Skeletal muscle satellite cell (primary cell): ENCODE measurements around the gene CFAP97D1.

Experiments
- H3K27me3 ChIP-seq: 2 replicates; pipeline ENCODE4 v1.7.0; 2013; ENCODE audit warnings: low read length; ENCODE audit not compliant: control insufficient read depth, insufficient read depth
- H3K36me3 ChIP-seq: 2 replicates; pipeline ENCODE4 v1.7.0; 2013; ENCODE audit warnings: mild to moderate bottlenecking, control low read depth, low read length; ENCODE audit not compliant: insufficient read depth
- H3K4me1 ChIP-seq: 2 replicates; pipeline ENCODE4 v1.7.0; 2013; ENCODE audit warnings: low read length; ENCODE audit not compliant: control insufficient read depth, insufficient read depth
- H3K4me2 ChIP-seq: 2 replicates; pipeline ENCODE4 v1.7.0; 2013; ENCODE audit warnings: mild to moderate bottlenecking, low read length
- H3K4me3 ChIP-seq: 2 replicates; pipeline ENCODE4 v1.7.0; 2013; ENCODE audit warnings: low read length
- H3K9ac ChIP-seq: 2 replicates; pipeline ENCODE4 v1.7.0; 2013; ENCODE audit warnings: mild to moderate bottlenecking, low read depth, low read length, moderate library complexity
- H3K9me3 ChIP-seq: replicated peaks from 2 replicates; pipeline ENCODE4 v1.7.0; 2013; ENCODE audit warnings: mild to moderate bottlenecking, control low read depth, low read length

CFAP97D1 gene

DNA sequence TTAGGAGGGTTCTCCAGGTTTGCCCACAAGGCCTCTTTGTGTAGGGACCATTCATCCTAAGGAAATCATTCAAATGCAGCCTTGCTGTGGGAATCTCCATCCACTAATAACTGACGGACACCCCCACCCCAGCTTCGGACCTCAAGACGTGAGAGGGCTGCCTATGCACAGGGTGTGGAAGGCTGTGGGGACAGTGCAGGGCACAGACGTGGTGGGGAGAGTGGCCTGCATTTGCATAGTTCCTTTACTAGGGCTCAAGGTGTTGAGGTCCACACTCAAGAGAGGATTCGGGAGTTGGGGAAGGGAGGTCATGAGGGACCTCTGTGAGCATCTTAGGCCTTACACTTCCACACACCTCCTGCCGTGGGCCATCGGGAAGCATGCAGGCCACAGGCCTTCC is 11.3 kb upstream of the CFAP97D1 start:
- H3K4me1 ChIP-seq = no peaks in the 10 kb centered on the region
- no peak overlapping the region for H3K4me3 ChIP-seq
- no peaks in the 10 kb centered on the region for H3K27me3 ChIP-seq
- H3K9me3 ChIP-seq = no peaks in the 10 kb centered on the region
- peaks cover 43% of the 10 kb centered on the region for H3K36me3 ChIP-seq
- H3K4me2 ChIP-seq = no peak overlapping the region
- H3K9ac ChIP-seq = no peak overlapping the region

- Histone ChIP-seq H3K9ac (no peak overlapping the region), H3K4me1 (no peaks in the 10 kb centered on the region), H3K36me3 (peaks cover 48% of the 10 kb centered on the region), H3K4me3 (no peak overlapping the region), H3K27me3 (no peaks in the 10 kb centered on the region), H3K4me2 (no peak overlapping the region), H3K9me3 (no peaks in the 10 kb centered on the region)
These were observed 10.8 kb upstream of the CFAP97D1 start for GRCh38 chr17:43769426-43769825.

GRCh38 chr17:43769859-43770258 is 10.4 kb upstream of the CFAP97D1 start:
- Histone ChIP-seq H3K4me1 (no peaks in the 10 kb centered on the region), H3K4me2 (no peak overlapping the region), H3K4me3 (no peak overlapping the region), H3K36me3 (peaks cover 52% of the 10 kb centered on the region), H3K9me3 (no peaks in the 10 kb centered on the region), H3K27me3 (no peaks in the 10 kb centered on the region), H3K9ac (no peak overlapping the region)

GRCh38 chr17:43770957-43771356 is 9.3 kb upstream of the CFAP97D1 start:
- H3K4me1 ChIP-seq = no peaks in the 10 kb centered on the region
- H3K36me3 ChIP-seq = peaks cover 58% of the 10 kb centered on the region
- no peak overlapping the region for H3K4me3 ChIP-seq
- no peaks in the 10 kb centered on the region for H3K9me3 ChIP-seq
- H3K4me2 ChIP-seq = no peak overlapping the region
- no peaks in the 10 kb centered on the region for H3K27me3 ChIP-seq
- H3K9ac ChIP-seq = no peak overlapping the region

DNA sequence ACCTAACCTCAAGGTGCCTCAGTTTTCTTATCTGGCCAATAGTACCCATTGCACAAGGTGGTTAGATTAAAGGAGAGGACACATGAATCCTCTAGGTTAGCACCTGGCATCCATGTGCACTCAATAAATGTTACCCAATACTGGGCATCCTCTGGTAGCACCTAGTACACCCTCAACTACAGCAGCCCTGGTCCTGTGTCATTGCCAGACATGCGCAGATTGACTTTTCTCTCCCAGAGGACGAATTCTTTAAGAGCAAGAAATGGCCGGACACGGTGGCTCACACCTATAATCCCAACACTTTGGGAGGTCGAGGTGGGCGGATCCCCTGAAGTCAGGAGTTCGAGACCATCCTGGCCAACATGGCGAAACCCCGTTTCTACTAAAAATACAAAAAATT is 8.8 kb upstream of the CFAP97D1 start:
- no peak overlapping the region for H3K4me3 ChIP-seq
- H3K36me3 ChIP-seq = peaks cover 63% of the 10 kb centered on the region
- H3K9ac ChIP-seq = no peak overlapping the region
- H3K27me3 ChIP-seq = no peaks in the 10 kb centered on the region
- H3K4me1 ChIP-seq = no peaks in the 10 kb centered on the region
- H3K4me2 ChIP-seq = no peak overlapping the region
- H3K9me3 ChIP-seq = no peaks in the 10 kb centered on the region

- H3K4me2 ChIP-seq = no peak overlapping the region
- H3K9me3 ChIP-seq = no peaks in the 10 kb centered on the region
- peaks cover 68% of the 10 kb centered on the region for H3K36me3 ChIP-seq
- no peak overlapping the region for H3K4me3 ChIP-seq
- peaks cover 8% of the 10 kb centered on the region for H3K4me1 ChIP-seq
- H3K9ac ChIP-seq = no peak overlapping the region
- H3K27me3 ChIP-seq = no peaks in the 10 kb centered on the region
These were observed 7.2 kb upstream of the CFAP97D1 start for GRCh38 chr17:43772877-43773648.

DNA sequence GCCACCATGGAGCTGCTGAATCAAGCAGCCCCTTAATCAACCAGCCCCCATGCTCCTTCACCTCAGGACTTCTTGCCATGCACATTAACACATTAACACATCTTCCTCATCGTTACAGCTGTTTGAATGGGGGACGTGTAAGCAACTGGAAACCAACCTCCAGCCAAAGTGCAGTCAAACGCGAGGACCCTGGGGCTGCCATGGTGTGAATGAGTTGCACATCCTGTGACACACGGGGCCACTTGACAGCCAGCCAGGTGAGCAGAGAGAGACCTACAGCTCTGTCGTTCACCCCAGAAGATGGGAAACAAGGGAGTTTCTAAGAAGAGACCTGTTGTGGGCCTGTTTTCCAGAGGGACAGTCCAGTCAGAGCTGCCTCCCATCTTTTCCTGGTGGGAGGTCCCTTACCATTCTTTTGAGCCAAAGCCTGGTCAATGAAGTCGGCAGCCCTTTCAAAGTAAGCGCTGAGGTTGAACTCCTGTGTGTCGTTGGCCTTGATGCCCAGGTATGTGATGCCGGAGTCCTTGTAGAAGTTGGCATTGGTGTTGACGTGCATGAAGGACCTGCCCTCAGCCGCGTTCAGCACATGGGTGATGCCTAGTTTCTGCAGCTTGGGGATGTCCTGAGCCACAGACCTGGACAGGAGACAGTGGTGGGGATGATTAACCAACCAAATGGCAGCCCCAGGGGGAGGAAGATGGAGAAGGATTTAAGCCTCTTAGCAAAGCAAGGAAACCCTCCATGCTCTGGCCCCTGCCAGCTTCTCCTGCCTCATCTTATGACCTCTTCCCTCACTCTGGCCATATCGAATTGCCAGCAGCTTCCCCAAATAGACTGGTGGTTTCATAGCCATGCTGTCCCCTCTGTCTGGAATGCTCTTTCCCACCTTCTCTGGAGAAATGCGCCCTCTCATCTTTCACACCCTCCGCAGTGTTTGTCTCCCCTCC is 5.7 kb upstream of the CFAP97D1 start:
- peaks cover 55% of the 10 kb centered on the region for H3K36me3 ChIP-seq
- peaks cover 14% of the 10 kb centered on the region for H3K4me1 ChIP-seq
- no peak overlapping the region for H3K9ac ChIP-seq
- H3K4me3 ChIP-seq = no peak overlapping the region
- H3K27me3 ChIP-seq = no peaks in the 10 kb centered on the region
- H3K9me3 ChIP-seq = no peaks in the 10 kb centered on the region
- H3K4me2 ChIP-seq = no peak overlapping the region

- no peaks in the 10 kb centered on the region for H3K9me3 ChIP-seq
- peaks cover 26% of the 10 kb centered on the region for H3K36me3 ChIP-seq
- peak within 1 kb of the TSS; percentile 97 for H3K4me2 ChIP-seq
- no peaks in the 10 kb centered on the region for H3K27me3 ChIP-seq
- peak within 1 kb of the TSS; percentile 96 for H3K4me3 ChIP-seq
- peak within 1 kb of the TSS; percentile 99 for H3K9ac ChIP-seq
- peaks cover 26% of the 10 kb centered on the region for H3K4me1 ChIP-seq
These were observed 1.7 kb upstream of the CFAP97D1 start, which contains the start of gene DUSP3 for GRCh38 chr17:43778337-43779144. Gene DUSP3, minus strand, starts transcription at chr17:43778977. Its CDS starts 53 bp downstream, at chr17:43778924.

DNA sequence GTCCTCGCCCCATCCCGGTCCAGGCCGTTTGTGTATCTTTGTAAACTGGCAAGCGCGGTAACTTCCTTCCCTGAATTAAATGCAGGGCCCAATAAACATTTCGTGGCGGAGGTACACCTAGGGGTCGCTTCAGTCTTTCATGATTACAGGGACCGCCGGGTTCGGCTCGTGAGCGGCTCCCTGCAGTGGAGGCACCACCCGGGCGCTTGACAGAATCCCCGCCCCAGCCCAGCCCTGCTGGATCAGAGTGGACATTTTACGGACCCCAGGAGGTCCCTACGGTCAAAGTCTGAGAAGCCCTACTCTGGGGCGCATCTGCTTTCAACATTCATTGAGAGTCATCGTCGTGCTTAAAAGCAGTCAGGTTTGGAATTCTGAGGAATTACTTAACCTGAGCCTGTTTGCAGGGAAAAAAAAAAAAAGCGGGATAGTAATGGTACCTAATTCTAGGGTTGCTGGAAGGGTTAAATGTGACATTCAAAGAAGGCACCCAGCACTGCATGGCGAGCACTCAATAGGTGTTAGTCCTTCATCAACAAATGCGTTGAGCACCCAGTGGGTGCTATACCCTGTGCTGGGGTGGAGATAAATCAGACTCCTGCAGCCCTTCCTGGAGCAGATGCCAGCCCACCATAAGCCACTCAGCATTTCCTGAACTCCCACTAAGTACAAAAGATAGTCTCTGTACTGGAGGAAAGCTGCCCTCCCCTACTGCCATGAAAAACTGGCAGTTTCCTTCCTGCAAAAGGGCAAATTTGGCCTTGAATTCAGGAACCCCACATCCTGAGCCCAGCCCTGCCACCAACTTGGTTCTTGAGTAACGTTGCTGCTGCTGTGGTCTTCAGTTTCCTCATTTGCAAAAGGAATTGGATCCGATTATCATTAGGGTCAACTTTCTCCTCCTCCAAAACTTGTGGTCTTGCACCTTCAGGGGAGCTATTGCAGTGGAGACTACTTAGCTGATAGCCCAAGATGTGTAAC is 800 bp upstream of the CFAP97D1 start:
- Histone ChIP-seq H3K4me3 (peak overlapping the region; percentile 96), H3K36me3 (peaks cover 21% of the 10 kb centered on the region), H3K9ac (peak overlapping the region; percentile 99), H3K4me2 (peak overlapping the region; percentile 97), H3K27me3 (no peaks in the 10 kb centered on the region), H3K4me1 (peaks cover 35% of the 10 kb centered on the region), H3K9me3 (no peaks in the 10 kb centered on the region)

GRCh38 chr17:43782913-43783680 is 2.9 kb downstream of the CFAP97D1 start:
- Histone ChIP-seq H3K4me3 (no peak overlapping the region), H3K27me3 (no peaks in the 10 kb centered on the region), H3K9me3 (no peaks in the 10 kb centered on the region), H3K36me3 (no peaks in the 10 kb centered on the region), H3K9ac (no peak overlapping the region), H3K4me1 (peaks cover 36% of the 10 kb centered on the region), H3K4me2 (no peak overlapping the region)
